Liver (tissue), 9 donors: Measurements from ENCODE around the gene PITPNC1. TPM values are rescaled to one million over a fixed set of nuclear protein-coding genes. Genes with fewer than 3 reads are reported as not detected.
"Not testable (repeated sequence)": the region's sequence is repeated elsewhere in the genome, so short reads cannot be mapped to it uniquely, and the experiment has no call there.

ENCODE experiments used
- DNase-seq: peaks from one replicate; pipeline ENCODE4 v3.0.0-alpha.2; 2017; ENCODE audit warnings: low spot score
- H3K27ac ChIP-seq, 2 donors: one replicate each; pipeline ENCODE4 v1.7.0; 2013; ENCODE audit warnings: inconsistent platforms in 2 of 2, low read length in 2 of 2, control low read depth in 1 of 2, low read depth in 1 of 2, mild to moderate bottlenecking in 1 of 2
- H3K27me3 ChIP-seq, 4 donors: one replicate each; pipeline versions ENCODE4 v1.6.1 to v1.7.0; 2013; ENCODE audit warnings: low read length in 3 of 4, inconsistent platforms in 1 of 4, mild to moderate bottlenecking in 1 of 4, moderate library complexity in 1 of 4; ENCODE audit not compliant: control insufficient read depth in 4 of 4, insufficient read depth in 4 of 4
- H3K36me3 ChIP-seq, 4 donors: one replicate each; pipeline versions ENCODE4 v1.6.1 to v1.7.0; 2013; ENCODE audit warnings: low read length in 3 of 4, mild to moderate bottlenecking in 3 of 4, low read depth in 1 of 4, moderate library complexity in 1 of 4; ENCODE audit not compliant: control insufficient read depth in 4 of 4, insufficient read depth in 3 of 4
- H3K4me1 ChIP-seq, 4 donors: one replicate each; pipeline versions ENCODE4 v1.6.1 to v1.7.0; 2013; ENCODE audit warnings: low read length in 3 of 4, mild to moderate bottlenecking in 3 of 4, moderate library complexity in 1 of 4; ENCODE audit not compliant: control insufficient read depth in 4 of 4, insufficient read depth in 4 of 4
- H3K4me3 ChIP-seq, 3 donors: one replicate each; pipeline versions ENCODE4 v1.6.1 to v1.7.0; 2013; ENCODE audit warnings: low read length in 3 of 3, control low read depth in 1 of 3, low read depth in 1 of 3, mild to moderate bottlenecking in 1 of 3
- H3K9ac ChIP-seq, 2 donors: one replicate each; pipeline ENCODE4 v1.7.0; 2013; ENCODE audit warnings: low read length in 2 of 2, mild to moderate bottlenecking in 2 of 2, moderate library complexity in 2 of 2, control low read depth in 1 of 2, low read depth in 1 of 2
- H3K9me3 ChIP-seq, 4 donors: one replicate each; pipeline versions ENCODE4 v1.6.1 to v1.7.0; 2013; ENCODE audit warnings: low read length in 3 of 4; ENCODE audit not compliant: control insufficient read depth in 4 of 4
- CTCF ChIP-seq: fragments of 150-350 bp; IDR thresholded peaks from 2 replicates; pipeline ENCODE4 v1.5.1; 2017; ENCODE audit warnings: improper control_type of control experiment, low read depth, low read length; ENCODE audit not compliant: missing input control
- FOXA2 ChIP-seq: IDR thresholded peaks from 2 replicates; pipeline ENCODE4 v1.6.1; 2016; ENCODE audit warnings: antibody characterized with exemption
- HNF4A ChIP-seq, 2 donors: conservative IDR thresholded peaks; 2 replicates each; pipeline ENCODE4 v1.6.1; 2016; ENCODE audit warnings: antibody characterized with exemption in 2 of 2, mild to moderate bottlenecking in 2 of 2
- RAD21 ChIP-seq, 2 donors: IDR thresholded peaks; 2 replicates each; pipeline ENCODE4 v1.6.1; 2016; ENCODE audit warnings: antibody characterized with exemption in 2 of 2, mild to moderate bottlenecking in 2 of 2
- REST ChIP-seq: IDR thresholded peaks from 2 replicates; pipeline ENCODE4 v1.6.1; 2016; ENCODE audit warnings: antibody characterized with exemption, mild to moderate bottlenecking
- YY1 ChIP-seq: IDR thresholded peaks from 2 replicates; pipeline ENCODE4 v1.6.1; 2016; ENCODE audit warnings: antibody characterized with exemption, mild to moderate bottlenecking
- WGBS: extraction: QIAGEN DNeasy Blood & Tissue Kit; methylation state at CpG from one replicate; pipeline ENCODE4 v1.1.7; 2013; 5-methylcytosine and 5-hydroxymethylcytosine counted together
- polyA plus RNA-seq, 2 donors: library from polyadenylated mRNA; stranded (reverse) in 1 of 2; unstranded in 1 of 2; fragments of 200-250 nt in 1 of 2; fragments of >200 nt in 1 of 2; fragmentation: Nextera tagmentation in 1 of 2; extraction: Ambion mirVana in 1 of 2; gene quantifications; one replicate each; pipeline versions ENCODE4 v1.2.1 to v1.2.3, GENCODE V29; 2013 to 2015
- total RNA-seq, 2 donors: library from RNA; depleted of rRNA; stranded (reverse); fragments of >200 nt; gene quantifications; one replicate each; pipeline ENCODE4 v1.2.3, GENCODE V29; 2014
- donor health status: healthy.
- donor health status: healthy.
- donor health status: healthy.
- donor health status: healthy.
- donor health status: healthy.

PITPNC1 gene
- total and polyA plus RNA-seq, 4 donors: 2.3 to 10.2 (median 5.7) TPM

- Histone ChIP-seq H3K9me3 (no peaks in the 10 kb centered on the region), H3K9ac (no peak overlapping the region), H3K27me3 (no peaks in the 10 kb centered on the region), H3K4me3 (no peak overlapping the region), H3K36me3 (peaks cover 0 to 8% (median 2%) of the 10 kb centered on the region in 4 donors), H3K4me1 (no peaks in the 10 kb centered on the region), H3K27ac (no peak overlapping the region)
- TF ChIP-seq CTCF (peak; percentile 18), FOXA2 (no peak), RAD21 (IDR thresholded peaks at IDR 0.05) (peak; percentile 64 to 72)
- no peak for DNase-seq
- WGBS: 59% methylated on average over 4 of the region's 4 CpGs
Observed at GRCh38 chr17:67629971-67630320, 252.9 kb downstream of the PITPNC1 start.

GRCh38 chr17:67630836-67631235 is 253.8 kb downstream of the PITPNC1 start:
- H3K4me3 ChIP-seq, H3K27me3 ChIP-seq, H3K9ac ChIP-seq, DNase-seq, H3K27ac ChIP-seq, H3K9me3 ChIP-seq, H3K36me3 ChIP-seq, H3K4me1 ChIP-seq: not testable (repeated sequence)
- WGBS: 97% methylated on average over 7 of the region's 7 CpGs

DNA sequence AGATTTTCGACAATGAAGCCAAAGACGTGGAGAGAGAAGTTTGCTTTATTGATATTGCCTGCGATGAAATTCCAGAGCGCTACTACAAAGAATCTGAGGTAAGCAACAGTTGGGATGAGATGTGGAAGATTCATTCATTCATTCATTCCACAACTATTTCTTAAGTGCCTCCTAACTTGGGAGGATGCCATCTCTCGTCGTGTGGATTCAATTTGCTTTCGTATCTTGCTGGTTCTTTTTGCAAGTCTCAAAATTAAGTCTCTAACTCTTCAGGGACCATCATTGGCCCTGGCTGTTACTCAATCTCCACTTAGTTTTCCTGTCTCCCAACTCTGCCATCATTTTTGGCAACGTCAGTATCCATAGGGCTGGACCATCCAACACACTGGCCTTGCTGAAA is 255.1 kb downstream of the PITPNC1 start:
- no peak overlapping the region for H3K9ac ChIP-seq
- DNase-seq: no peak

More for the DNA sequence above, 255.1 kb downstream of the PITPNC1 start:
- WGBS: 96% methylated on average over 8 of the region's 8 CpGs
- Histone ChIP-seq H3K4me3 (no peak overlapping the region), H3K27me3 (no peaks in the 10 kb centered on the region), H3K9me3 (no peaks in the 10 kb centered on the region), H3K4me1 (no peaks in the 10 kb centered on the region), H3K36me3 (peaks cover 0 to 8% (median 1%) of the 10 kb centered on the region in 4 donors), H3K27ac (no peak overlapping the region)
- TF ChIP-seq YY1 (no peak), HNF4A (conservative IDR thresholded peaks at IDR 0.05) (no peak), REST (no peak)
